ENCODE measurements around the gene FOSL1. TPM values are rescaled to one million over a fixed set of nuclear protein-coding genes. Genes with fewer than 3 reads are reported as not detected.

Gene FOSL1
- total RNA-seq, 4 donors from 2014 or later: 2.9 to 3.9 TPM; not detected in 2

- Histone ChIP-seq H3K36me3 (no peaks in the 10 kb centered on the region), H3K27me3 (no peaks in the 10 kb centered on the region), H3K4me1 (no peaks in the 10 kb centered on the region), H3K27ac (no peak overlapping the region), H3K4me3 (no peak overlapping the region), H3K9me3 (no peaks in the 10 kb centered on the region)
- intact Hi-C loops (cut with DNase I; ENCODE audit: low total_unique reads): no loop called here
- TF ChIP-seq CTCF (IDR thresholded peaks at IDR 0.05): no peak
- TF ChIP-seq POLR2A (IDR thresholded peaks at IDR 0.05): no peak
- DNase-seq: no peak
These were observed 37.6 kb upstream of the FOSL1 start for GRCh38 chr11:65937766-65938165.

- Histone ChIP-seq H3K27ac (no peak overlapping the region), H3K4me3 (no peak overlapping the region), H3K4me1 (no peaks in the 10 kb centered on the region), H3K36me3 (no peaks in the 10 kb centered on the region), H3K27me3 (no peaks in the 10 kb centered on the region), H3K9me3 (no peaks in the 10 kb centered on the region)
- intact Hi-C loops (cut with DNase I; ENCODE audit: low total_unique reads): no loop called here
- no peak for TF ChIP-seq POLR2A (IDR thresholded peaks at IDR 0.05)
- no peak for TF ChIP-seq CTCF (IDR thresholded peaks at IDR 0.05)
- no peak for DNase-seq
These were observed 33.8 kb upstream of the FOSL1 start for GRCh38 chr11:65934014-65934413.

GRCh38 chr11:65932558-65932919 lies 32.4 kb upstream of the FOSL1 start:
- Histone ChIP-seq H3K4me3 (no peak overlapping the region), H3K36me3 (no peaks in the 10 kb centered on the region), H3K9me3 (no peaks in the 10 kb centered on the region), H3K27me3 (no peaks in the 10 kb centered on the region), H3K27ac (no peak overlapping the region), H3K4me1 (no peaks in the 10 kb centered on the region)
- DNase-seq: no peak
- TF ChIP-seq CTCF (IDR thresholded peaks at IDR 0.05) (no peak), POLR2A (IDR thresholded peaks at IDR 0.05) (no peak)
- intact Hi-C loops (cut with DNase I; ENCODE audit: low total_unique reads): no loop called here

- DNase-seq: no peak
- intact Hi-C loops (cut with DNase I; ENCODE audit: low total_unique reads): no loop called here
- no peak overlapping the region for H3K27ac ChIP-seq
- H3K4me3 ChIP-seq: no peak overlapping the region
- no peaks in the 10 kb centered on the region for H3K36me3 ChIP-seq
- no peaks in the 10 kb centered on the region for H3K4me1 ChIP-seq
- no peaks in the 10 kb centered on the region for H3K9me3 ChIP-seq
- TF ChIP-seq POLR2A (IDR thresholded peaks at IDR 0.05): no peak
- TF ChIP-seq CTCF (IDR thresholded peaks at IDR 0.05): no peak
- H3K27me3 ChIP-seq: no peaks in the 10 kb centered on the region
These were observed 31.8 kb upstream of the FOSL1 start for GRCh38 chr11:65931773-65932557.

DNA sequence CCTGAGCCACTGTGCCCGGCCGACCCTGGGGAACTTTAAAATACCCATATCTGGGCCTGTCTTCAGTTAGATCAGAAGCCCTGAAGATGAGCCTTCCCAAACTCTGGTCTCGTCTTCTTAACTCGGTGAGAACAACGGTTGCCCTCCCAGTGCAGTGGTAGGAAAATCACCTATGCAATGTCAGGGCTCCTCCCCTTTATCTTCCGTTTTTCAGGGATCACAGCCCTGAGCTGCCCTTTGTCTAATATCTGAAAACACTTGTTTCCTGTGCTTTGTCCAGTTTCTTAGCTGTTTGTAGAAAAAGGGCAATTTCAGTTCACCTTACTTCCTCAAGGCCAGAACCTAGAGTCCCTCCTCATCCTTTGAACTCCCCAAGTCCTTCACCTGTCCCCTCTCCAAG lies 28.5 kb upstream of the FOSL1 start:
- no peaks in the 10 kb centered on the region for H3K36me3 ChIP-seq
- TF ChIP-seq CTCF (IDR thresholded peaks at IDR 0.05): no peak
- TF ChIP-seq POLR2A (IDR thresholded peaks at IDR 0.05): no peak
- H3K27ac ChIP-seq: no peak overlapping the region
- H3K9me3 ChIP-seq: no peaks in the 10 kb centered on the region
- H3K27me3 ChIP-seq: no peaks in the 10 kb centered on the region
- H3K4me1 ChIP-seq: no peaks in the 10 kb centered on the region
- intact Hi-C loops (cut with DNase I; ENCODE audit: low total_unique reads): no loop called here
- DNase-seq: no peak
- H3K4me3 ChIP-seq: no peak overlapping the region
